Neural crest cell (in vitro differentiated cells): ENCODE measurements around the gene ALDH7A1. TPM values are rescaled to one million over a fixed set of nuclear protein-coding genes. Genes with fewer than 3 reads are reported as not detected.

Source experiments
- DNase-seq: peaks from one replicate; pipeline ENCODE4 v3.0.0; 2021; ENCODE audit warnings: low read depth, mixed read lengths, low spot score
- H3K27ac Mint-ChIP-seq: one replicate; pipeline ENCODE4 v1.8.0; 2021; ENCODE audit warnings: mild to moderate bottlenecking, mixed read lengths; ENCODE audit not compliant: unreplicated experiment
- H3K27me3 Mint-ChIP-seq: 2 replicates; pipeline ENCODE4 v1.8.0; 2021; ENCODE audit warnings: low read depth, mild to moderate bottlenecking, mixed read lengths
- H3K36me3 Mint-ChIP-seq: 2 replicates; pipeline ENCODE4 v1.8.0; 2021; ENCODE audit warnings: low read depth, mild to moderate bottlenecking, mixed read lengths
- H3K4me1 Mint-ChIP-seq: 2 replicates; pipeline ENCODE4 v1.8.0; 2021; ENCODE audit warnings: mixed read lengths
- H3K4me3 Mint-ChIP-seq: one replicate; pipeline ENCODE4 v1.8.0; 2021; ENCODE audit warnings: mild to moderate bottlenecking, mixed read lengths
- H3K9me3 Mint-ChIP-seq: 2 replicates; pipeline ENCODE4 v1.8.0; 2021; ENCODE audit warnings: mixed read lengths
- CTCF ChIP-seq: fragments of 200-600 bp; sonication (generic); conservative IDR thresholded peaks from 2 replicates; pipeline ENCODE4 v1.5.0; 2021; ENCODE audit warnings: antibody characterized with exemption, mild to moderate bottlenecking
- total RNA-seq: library from RNA; stranded (reverse); gene quantifications from 2 replicates; pipeline ENCODE4 v1.2.1, GENCODE V29; 2021

Gene ALDH7A1
- total RNA-seq, 1 donor from 2014 or later = 169 TPM

GRCh38 chr5:126508962-126509279 lies 86.1 kb downstream of the ALDH7A1 start:
- H3K4me3 Mint-ChIP-seq = no peak overlapping the region
- TF ChIP-seq CTCF = no peak
- no peak for DNase-seq
- H3K4me1 Mint-ChIP-seq = peaks cover 33% of the 10 kb centered on the region
- H3K27me3 Mint-ChIP-seq = no peaks in the 10 kb centered on the region
- H3K27ac Mint-ChIP-seq = no peak overlapping the region
- peaks cover 9% of the 10 kb centered on the region for H3K9me3 Mint-ChIP-seq
- H3K36me3 Mint-ChIP-seq = no peaks in the 10 kb centered on the region

GRCh38 chr5:126508251-126508961 lies 86.6 kb downstream of the ALDH7A1 start:
- no peak for DNase-seq
- Mint-ChIP-seq H3K27ac (no peak overlapping the region), H3K4me1 (peaks cover 33% of the 10 kb centered on the region), H3K36me3 (no peaks in the 10 kb centered on the region), H3K9me3 (peaks cover 9% of the 10 kb centered on the region), H3K27me3 (no peaks in the 10 kb centered on the region), H3K4me3 (no peak overlapping the region)
- TF ChIP-seq CTCF = no peak

- no peak overlapping the region for H3K27ac Mint-ChIP-seq
- no peaks in the 10 kb centered on the region for H3K36me3 Mint-ChIP-seq
- H3K4me1 Mint-ChIP-seq = peaks cover 24% of the 10 kb centered on the region
- no peak for TF ChIP-seq CTCF
- DNase-seq = no peak
- H3K4me3 Mint-ChIP-seq = no peak overlapping the region
- no peaks in the 10 kb centered on the region for H3K27me3 Mint-ChIP-seq
- H3K9me3 Mint-ChIP-seq = peaks cover 2% of the 10 kb centered on the region
These were observed 88.9 kb downstream of the ALDH7A1 start for GRCh38 chr5:126506079-126506478.

GRCh38 chr5:126503602-126504104 lies 91.4 kb downstream of the ALDH7A1 start:
- no peak for DNase-seq
- H3K4me1 Mint-ChIP-seq = peaks cover 19% of the 10 kb centered on the region
- no peaks in the 10 kb centered on the region for H3K36me3 Mint-ChIP-seq
- H3K9me3 Mint-ChIP-seq = peaks cover 2% of the 10 kb centered on the region
- no peaks in the 10 kb centered on the region for H3K27me3 Mint-ChIP-seq
- no peak for TF ChIP-seq CTCF
- no peak overlapping the region for H3K4me3 Mint-ChIP-seq
- no peak overlapping the region for H3K27ac Mint-ChIP-seq

DNA sequence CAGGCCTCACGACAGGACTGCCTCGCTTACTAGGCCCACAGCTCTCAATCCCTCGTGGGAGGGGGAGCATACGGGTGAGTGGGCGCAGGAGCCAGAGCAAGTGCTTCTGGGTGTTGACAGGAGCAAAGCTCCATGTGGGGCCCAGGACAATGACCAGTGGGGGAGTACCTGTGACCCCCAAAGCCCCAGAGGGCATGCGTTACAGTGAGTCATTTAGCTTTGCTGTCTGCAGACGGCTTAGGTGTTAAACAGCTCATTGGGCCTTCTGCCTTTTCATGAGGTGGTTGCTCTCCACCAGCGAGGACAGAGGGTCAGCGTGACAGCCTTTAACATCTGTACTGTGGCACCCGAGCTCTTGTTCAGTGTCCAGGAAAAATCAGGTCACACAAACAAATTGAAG lies 93.6 kb downstream of the ALDH7A1 start:
- H3K27ac Mint-ChIP-seq = no peak overlapping the region
- no peaks in the 10 kb centered on the region for H3K27me3 Mint-ChIP-seq
- no peak for DNase-seq
- H3K4me3 Mint-ChIP-seq = no peak overlapping the region
- no peaks in the 10 kb centered on the region for H3K36me3 Mint-ChIP-seq
- TF ChIP-seq CTCF = no peak
- peaks cover 17% of the 10 kb centered on the region for H3K4me1 Mint-ChIP-seq
- H3K9me3 Mint-ChIP-seq = no peaks in the 10 kb centered on the region
